GM19193 (cell line): Measurements from ENCODE around the gene ARHGEF16.

ENCODE experiments used
- POLR2A ChIP-seq: IDR thresholded peaks from 4 replicates; pipeline ENCODE4 v1.6.1; 2011; ENCODE audit not compliant: insufficient read depth, insufficient read length; ENCODE audit errors: extremely low read depth

ARHGEF16 gene

GRCh38 chr1:3515272-3515671 is 60.8 kb downstream of the ARHGEF16 start:
- no peak for TF ChIP-seq POLR2A

- no peak for TF ChIP-seq POLR2A
These were observed 61.5 kb downstream of the ARHGEF16 start for GRCh38 chr1:3515774-3516480.

GRCh38 chr1:3516481-3516869 is 62.0 kb downstream of the ARHGEF16 start:
- TF ChIP-seq POLR2A, result no peak

DNA sequence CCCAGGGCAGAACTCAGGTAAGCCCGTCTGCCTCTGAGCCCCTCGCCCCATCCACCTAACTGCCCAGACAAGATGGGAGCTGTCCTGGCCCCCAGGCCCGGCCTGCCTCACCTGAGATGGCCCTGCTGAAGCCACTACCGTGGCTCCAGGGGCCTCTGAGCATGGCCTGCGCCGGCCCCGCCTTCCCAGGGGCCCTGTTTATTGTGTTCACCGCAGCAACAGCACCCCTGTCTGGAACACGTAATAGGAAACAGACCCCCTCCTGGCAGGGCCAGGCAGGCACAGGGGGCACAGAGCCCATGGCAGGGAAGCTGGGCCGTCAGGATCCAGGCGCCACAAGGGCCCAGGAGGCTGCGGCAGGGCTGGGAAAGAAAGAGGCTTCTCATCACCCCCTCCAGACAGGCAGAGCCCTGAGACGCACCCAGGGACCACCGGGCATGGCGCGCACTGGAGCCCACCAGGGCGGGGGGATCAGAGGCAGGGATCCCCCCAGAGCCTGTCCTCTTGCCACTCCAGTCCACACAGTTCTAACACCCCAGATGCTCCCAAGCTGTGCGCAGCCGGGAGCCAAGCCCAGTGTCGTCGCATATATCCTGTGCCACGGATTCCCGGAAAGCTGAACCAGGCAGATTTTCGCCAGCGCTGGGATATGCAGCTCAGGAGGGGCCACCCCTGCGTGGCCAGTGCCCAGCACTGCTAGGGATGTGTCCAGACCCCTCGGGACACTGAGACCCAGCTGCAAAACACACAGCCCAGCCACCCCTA is 62.6 kb downstream of the ARHGEF16 start:
- TF ChIP-seq POLR2A, result no peak

DNA sequence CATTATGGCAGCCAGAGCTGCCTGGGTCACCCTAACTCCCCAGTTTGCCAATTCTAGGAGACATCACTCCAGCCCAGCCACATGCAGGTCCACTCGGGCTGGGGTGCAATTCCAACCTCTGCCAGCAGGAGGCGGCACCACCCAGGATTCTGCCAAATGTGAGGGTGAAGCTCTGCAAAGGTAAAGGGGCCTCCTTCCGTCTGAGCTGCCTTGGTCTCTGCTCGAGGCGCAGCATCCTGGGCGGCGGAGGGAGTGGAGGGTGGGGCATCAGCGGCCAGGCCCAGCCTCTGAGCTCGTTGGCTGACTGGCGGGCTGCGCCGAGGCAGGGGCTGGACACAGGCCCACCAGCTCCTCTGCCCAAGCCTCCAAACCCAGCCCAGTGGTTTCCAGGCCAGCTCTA is 63.8 kb downstream of the ARHGEF16 start:
- TF ChIP-seq POLR2A, result no peak

DNA sequence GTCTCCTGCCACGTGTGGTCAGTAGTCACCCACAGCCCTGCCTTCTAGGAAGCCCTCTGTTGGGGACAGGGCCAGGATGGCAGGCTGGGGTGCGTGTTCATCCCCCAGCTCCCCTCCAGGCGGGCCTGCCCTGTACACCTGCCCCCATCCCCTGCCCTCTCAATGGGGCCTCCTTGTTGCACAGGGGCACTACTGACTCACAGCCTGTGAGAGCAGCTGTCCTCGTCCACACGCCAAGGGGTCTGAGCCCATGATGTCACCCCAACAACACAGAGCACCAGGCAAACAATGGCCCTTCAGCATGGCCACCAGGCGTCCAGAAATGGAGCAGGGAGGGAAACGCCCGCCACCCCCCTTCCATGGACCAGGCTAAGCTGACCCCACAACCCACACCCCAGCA is 64.3 kb downstream of the ARHGEF16 start:
- TF ChIP-seq POLR2A, result no peak

DNA sequence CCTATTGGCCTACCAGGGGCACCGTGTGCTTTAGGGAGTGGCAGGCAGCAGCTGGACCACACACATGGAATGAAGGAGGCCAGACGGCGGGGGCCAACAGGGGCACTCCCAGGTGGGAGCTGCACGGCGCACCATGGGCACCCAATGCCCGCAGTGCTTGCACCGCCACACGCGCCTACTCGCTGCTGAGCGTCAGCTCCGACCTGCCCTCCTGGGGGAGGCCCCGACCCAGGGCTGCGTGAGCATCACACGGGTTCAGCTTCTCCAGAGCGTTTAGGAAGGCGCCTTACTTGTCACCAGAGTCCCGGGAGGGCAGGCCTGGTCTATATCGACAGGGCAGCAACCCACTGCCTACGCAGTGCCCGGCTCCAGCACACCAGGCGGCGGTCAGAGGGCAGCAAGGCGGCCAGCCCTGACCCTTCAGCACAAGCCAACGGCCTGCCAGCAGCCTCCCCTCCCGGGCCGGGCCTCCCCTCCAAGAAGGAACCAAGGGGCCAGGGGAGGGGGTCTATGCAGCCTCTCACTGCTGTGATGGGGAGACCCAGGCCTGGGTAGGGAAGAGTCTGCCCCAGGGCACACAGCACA is 64.9 kb downstream of the ARHGEF16 start:
- TF ChIP-seq POLR2A, result no peak

DNA sequence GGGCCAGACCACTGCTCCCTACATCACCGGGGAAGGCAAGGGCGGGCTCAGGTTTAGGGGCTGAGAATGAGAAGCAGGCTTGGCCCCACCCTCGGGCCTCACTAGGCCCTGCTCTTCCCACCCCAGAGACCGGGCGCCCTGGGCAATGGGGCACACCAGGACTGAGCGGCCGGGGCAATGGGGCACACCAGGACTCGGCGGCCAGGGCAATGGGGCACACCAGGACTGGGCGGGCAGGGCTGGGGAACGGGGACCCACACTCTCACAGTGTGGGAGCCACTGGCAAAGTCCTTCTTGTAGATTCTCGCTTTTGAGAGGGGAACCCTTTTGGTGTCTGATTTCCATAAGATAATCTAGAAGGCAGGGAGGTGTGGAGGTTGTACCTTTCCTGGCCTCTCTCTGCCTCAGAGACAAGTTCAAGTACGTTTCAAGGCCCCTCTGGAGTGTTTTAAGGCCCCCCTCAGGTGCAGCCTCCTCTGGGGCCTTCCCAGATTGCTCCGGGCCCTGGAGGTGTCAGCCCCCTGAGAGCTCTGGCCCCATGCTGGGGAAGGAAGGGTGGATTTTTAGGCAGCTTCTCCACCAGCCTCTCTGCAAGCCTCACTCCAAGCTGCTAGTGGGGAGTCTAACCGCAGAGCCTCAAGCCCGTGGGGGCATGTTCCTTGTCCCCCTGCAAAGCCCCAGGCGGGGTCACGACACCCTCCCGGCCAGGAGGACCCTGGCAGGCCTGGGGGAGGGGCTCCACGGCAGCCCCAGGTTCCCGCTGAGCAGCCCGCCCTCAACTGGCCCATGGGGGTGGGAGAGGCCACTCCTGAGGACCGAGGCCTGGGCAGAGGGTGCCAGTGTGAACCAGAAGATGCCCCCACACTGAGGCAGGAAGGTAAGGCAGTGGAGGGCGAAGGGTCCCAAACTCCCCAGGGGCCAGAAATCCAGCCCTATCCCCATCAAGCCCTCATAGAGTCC is 66.2 kb downstream of the ARHGEF16 start:
- TF ChIP-seq POLR2A, result no peak

- no peak for TF ChIP-seq POLR2A
These were observed 67.0 kb downstream of the ARHGEF16 start for GRCh38 chr1:3521426-3521825.

DNA sequence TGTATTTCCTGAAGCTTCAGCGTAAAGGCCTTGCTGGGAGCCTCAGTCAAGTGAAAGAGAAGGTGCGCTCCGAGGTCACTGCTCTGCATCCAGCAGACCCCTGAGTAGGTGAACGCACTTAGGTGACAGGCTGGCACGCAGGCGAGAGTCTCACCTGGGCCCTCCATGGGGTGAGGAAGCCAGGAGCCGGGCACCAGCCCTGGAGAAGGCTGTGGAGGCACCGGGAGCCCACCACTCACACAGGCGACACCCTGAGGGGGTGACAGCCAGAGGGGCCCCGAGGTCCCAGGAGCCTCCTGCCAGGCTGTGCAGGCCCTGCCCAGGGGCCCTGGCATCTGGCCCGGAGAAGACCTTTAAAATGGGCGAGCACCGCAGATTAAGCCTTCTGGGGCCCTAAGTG is 67.6 kb downstream of the ARHGEF16 start:
- no peak for TF ChIP-seq POLR2A

DNA sequence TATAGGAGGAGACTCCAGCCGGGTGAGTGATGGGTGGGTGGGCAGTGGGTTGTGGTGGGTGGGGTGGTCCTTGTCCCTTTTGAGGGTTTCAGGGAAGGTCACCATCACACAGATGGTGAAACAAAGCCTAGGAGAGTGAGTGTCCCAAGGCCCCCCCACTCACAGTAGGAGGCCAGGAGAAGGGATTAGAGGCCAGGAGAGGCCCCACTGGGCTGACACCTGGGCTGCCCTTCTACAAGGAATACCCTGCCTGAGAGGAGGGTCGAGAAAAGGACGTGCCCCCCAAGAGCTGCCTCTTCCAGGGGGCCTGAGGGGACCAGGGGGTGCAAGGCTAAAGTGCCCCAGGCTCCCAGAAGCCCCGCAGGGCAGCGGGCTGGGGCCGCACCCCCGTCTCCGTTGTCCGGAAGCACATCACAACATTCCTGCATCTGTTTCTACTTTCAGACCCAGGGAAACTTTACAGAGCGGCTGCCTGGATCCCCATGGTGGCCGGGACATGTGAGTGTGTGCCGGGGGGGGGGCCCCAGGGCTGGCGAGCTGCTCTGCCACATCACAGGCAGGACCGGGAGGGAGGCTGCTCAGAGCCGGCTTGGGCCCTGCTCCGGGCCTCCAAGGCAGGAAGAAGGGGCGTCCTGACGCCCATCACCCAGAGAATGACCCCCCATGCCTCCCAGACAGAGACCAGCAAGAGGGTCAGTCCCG is 68.2 kb downstream of the ARHGEF16 start:
- TF ChIP-seq POLR2A, result no peak

GRCh38 chr1:3523980-3524379 is 69.5 kb downstream of the ARHGEF16 start:
- TF ChIP-seq POLR2A, result no peak

DNA sequence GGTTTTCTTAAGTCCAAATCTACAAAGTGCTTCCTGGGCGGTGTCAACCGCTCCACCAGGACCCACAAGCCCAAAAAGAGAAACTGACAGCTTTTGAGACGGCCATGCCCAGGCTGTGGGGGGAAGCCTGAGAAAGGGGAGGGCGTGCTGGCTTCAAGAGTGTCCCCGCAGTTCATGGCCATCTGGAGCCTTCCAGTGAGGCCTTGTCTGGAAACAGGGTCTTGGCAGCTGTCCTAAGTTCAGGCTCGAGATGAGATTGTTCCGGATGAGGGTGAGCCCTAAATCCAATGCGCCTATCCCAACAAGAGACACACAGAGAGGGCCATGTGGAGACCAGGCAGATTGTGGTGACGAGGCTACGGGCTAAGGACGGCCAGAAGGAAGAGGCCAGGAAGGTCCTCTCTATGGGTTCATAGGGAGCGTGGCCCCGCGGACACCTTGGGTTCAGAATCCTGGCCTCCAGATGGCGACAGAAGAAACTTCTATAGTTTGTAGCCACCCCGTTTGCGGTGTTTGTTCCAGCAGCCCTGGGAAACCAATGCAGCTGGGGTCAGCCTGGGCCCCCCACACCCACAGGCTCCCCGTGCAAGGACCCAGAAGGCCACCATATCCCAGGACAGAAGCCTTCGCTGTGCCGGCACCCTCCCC is 70.2 kb downstream of the ARHGEF16 start:
- TF ChIP-seq POLR2A, result no peak

- no peak for TF ChIP-seq POLR2A
These were observed 71.4 kb downstream of the ARHGEF16 start for GRCh38 chr1:3525551-3526482.
